ENCODE results near the gene MYH11.

DNA sequence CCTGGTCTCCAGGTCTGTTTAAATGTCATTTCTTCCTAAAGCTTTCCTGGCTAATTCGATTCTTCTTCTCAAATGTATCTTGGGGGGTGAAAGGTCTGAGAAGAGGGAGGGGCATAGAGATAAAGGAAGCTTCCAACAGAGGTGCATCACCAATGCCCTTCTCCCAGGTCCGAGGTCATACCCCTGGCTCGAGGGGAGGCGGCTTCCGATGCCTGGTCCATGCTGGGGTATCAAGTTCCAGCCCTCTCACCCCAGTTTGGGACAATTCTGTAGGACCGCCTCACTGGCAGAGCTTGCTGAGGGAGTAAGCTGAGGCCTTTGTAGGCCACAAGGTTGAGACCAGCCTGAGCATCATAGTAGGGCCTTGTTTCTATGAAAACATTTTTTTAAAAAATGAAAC lies 41.8 kb upstream of the MYH11 start:
- TF ChIP-seq CTCF (conservative IDR thresholded peaks at IDR 0.05; ENCODE audit: low read depth, low read length) (no peak), EZH2 (IDR thresholded peaks at IDR 0.05; ENCODE audit: borderline replicate concordance, low read depth, low read length, poor library complexity, severe bottlenecking) (no peak)

Data from A673 (cell line).